MM.1S (cell line): ENCODE data around the gene CCL26.

Experiments used
- DNase-seq: peaks from one replicate; pipeline ENCODE4 v3.0.0-alpha.2; 2015
- H2AFZ ChIP-seq: fragments of 300-600 bp; sonication (generic); 2 replicates; pipeline ENCODE4 v1.6.0; 2016; ENCODE audit warnings: antibody characterized with exemption, low read length
- H3F3A ChIP-seq: fragments of 300-600 bp; sonication (generic); 2 replicates; pipeline ENCODE4 v1.6.1; 2016; ENCODE audit warnings: mild to moderate bottlenecking, antibody characterized with exemption, low read length, moderate library complexity, mixed read lengths; ENCODE audit not compliant: insufficient read depth
- H3K27ac ChIP-seq: fragments of 300-600 bp; sonication (generic); 2 replicates; pipeline ENCODE4 v1.5.1; 2016; ENCODE audit warnings: mild to moderate bottlenecking, low read length
- H3K27me3 ChIP-seq: fragments of 300-600 bp; sonication (generic); replicated peaks from 2 replicates; pipeline ENCODE4 v1.6.0; 2016; ENCODE audit warnings: low read length; ENCODE audit not compliant: insufficient read depth
- H3K36me3 ChIP-seq: fragments of 300-600 bp; sonication (generic); replicated peaks from 2 replicates; pipeline ENCODE4 v1.6.1; 2016; ENCODE audit warnings: mild to moderate bottlenecking, low read length, mixed read lengths; ENCODE audit not compliant: insufficient read depth
- H3K4me1 ChIP-seq: fragments of 300-600 bp; sonication (generic); 2 replicates; pipeline ENCODE4 v1.6.1; 2016; ENCODE audit warnings: low read length, mixed read lengths
- H3K4me2 ChIP-seq: fragments of 300-600 bp; sonication (generic); 2 replicates; pipeline ENCODE4 v1.6.0; 2016; ENCODE audit warnings: low read depth, low read length
- H3K4me3 ChIP-seq: fragments of 300-600 bp; sonication (generic); 2 replicates; pipeline ENCODE4 v1.5.1; 2016; ENCODE audit warnings: low read length, mixed read lengths
- H3K79me2 ChIP-seq: fragments of 300-600 bp; sonication (generic); 2 replicates; pipeline ENCODE4 v1.6.1; 2016; ENCODE audit warnings: mixed run types, low read length, mixed read lengths
- H3K9ac ChIP-seq: fragments of 300-600 bp; sonication (generic); 2 replicates; pipeline ENCODE4 v1.6.1; 2016; ENCODE audit warnings: low read length, mixed read lengths
- H3K9me2 ChIP-seq: fragments of 300-600 bp; sonication (generic); replicated peaks from 2 replicates; pipeline ENCODE4 v1.6.1; 2016; ENCODE audit warnings: mild to moderate bottlenecking, low read length, mixed read lengths; ENCODE audit not compliant: insufficient read depth
- H3K9me3 ChIP-seq: fragments of 300-600 bp; sonication (generic); replicated peaks from 2 replicates; pipeline ENCODE4 v1.6.1; 2016; ENCODE audit warnings: mild to moderate bottlenecking, low read length, mixed read lengths; ENCODE audit not compliant: insufficient read depth
- H4K20me1 ChIP-seq: fragments of 300-600 bp; sonication (generic); 2 replicates; pipeline ENCODE4 v1.6.1; 2016; ENCODE audit warnings: mild to moderate bottlenecking, low read length, moderate library complexity, mixed read lengths; ENCODE audit not compliant: insufficient read depth
- CTCF ChIP-seq: fragments of 300-600 bp; sonication (generic); IDR thresholded peaks from 2 replicates; pipeline ENCODE4 v1.5.1; 2016; ENCODE audit warnings: antibody characterized with exemption, low read length, mixed read lengths
- EZH2 ChIP-seq: fragments of 300-600 bp; sonication (generic); optimal IDR thresholded peaks from 2 replicates; pipeline ENCODE3; 2017; ENCODE audit warnings: low read depth, mild to moderate bottlenecking, antibody characterized with exemption, low read length, mixed read lengths
- EZH2phosphoT487 ChIP-seq: fragments of 300-600 bp; sonication (generic); IDR thresholded peaks from 2 replicates; pipeline ENCODE4 v1.6.1; 2018; ENCODE audit warnings: antibody characterized with exemption, low read length

The CCL26 gene

GRCh38 chr7:75814407-75814947 lies 42.5 kb upstream of the CCL26 start:
- H3K79me2 ChIP-seq, result no peaks in the 10 kb centered on the region
- TF ChIP-seq CTCF, result no peak
- no peak for TF ChIP-seq EZH2
- TF ChIP-seq EZH2phosphoT487, result no peak
- H3K4me3 ChIP-seq, result no peak overlapping the region
- H3K9me3 ChIP-seq, result no peaks in the 10 kb centered on the region
- no peaks in the 10 kb centered on the region for H3F3A ChIP-seq
- no peaks in the 10 kb centered on the region for H3K9me2 ChIP-seq
- H4K20me1 ChIP-seq, result no peaks in the 10 kb centered on the region
- no peak overlapping the region for H2AFZ ChIP-seq
- H3K27me3 ChIP-seq, result no peaks in the 10 kb centered on the region
- H3K36me3 ChIP-seq, result no peaks in the 10 kb centered on the region
- H3K27ac ChIP-seq, result no peak overlapping the region
- no peak overlapping the region for H3K9ac ChIP-seq
- no peak overlapping the region for H3K4me2 ChIP-seq
- no peak for DNase-seq
- H3K4me1 ChIP-seq, result no peaks in the 10 kb centered on the region

- no peaks in the 10 kb centered on the region for H3K9me2 ChIP-seq
- no peak within 1 kb of the TSS for H3K4me3 ChIP-seq
- H3K27ac ChIP-seq, result no peak within 1 kb of the TSS
- H3K9ac ChIP-seq, result no peak within 1 kb of the TSS
- DNase-seq, result no peak
- no peak within 1 kb of the TSS for H2AFZ ChIP-seq
- no peak within 1 kb of the TSS for H3K4me2 ChIP-seq
- no peaks in the 10 kb centered on the region for H3K4me1 ChIP-seq
- no peaks in the 10 kb centered on the region for H3K9me3 ChIP-seq
- H3K79me2 ChIP-seq, result no peaks in the 10 kb centered on the region
- no peaks in the 10 kb centered on the region for H4K20me1 ChIP-seq
- H3F3A ChIP-seq, result no peaks in the 10 kb centered on the region
- no peaks in the 10 kb centered on the region for H3K27me3 ChIP-seq
- TF ChIP-seq EZH2phosphoT487 (no peak), EZH2 (no peak), CTCF (no peak)
- H3K36me3 ChIP-seq, result no peaks in the 10 kb centered on the region
Measured at GRCh38 chr7:75813781-75814236, 41.8 kb upstream of the CCL26 start, which contains the start of gene CCL24. TSS of gene CCL24 (minus strand) at chr7:75813806. CDS start at chr7:75813715, 91 bp downstream.

- no peak for DNase-seq
- no peaks in the 10 kb centered on the region for H3F3A ChIP-seq
Measured at GRCh38 chr7:75813084-75813483, 41.1 kb upstream of the CCL26 start.

More at GRCh38 chr7:75813084-75813483, 41.1 kb upstream of the CCL26 start:
- Histone ChIP-seq H3K79me2 (no peaks in the 10 kb centered on the region), H3K27me3 (no peaks in the 10 kb centered on the region), H3K9me3 (no peaks in the 10 kb centered on the region), H3K9ac (no peak overlapping the region), H3K9me2 (no peaks in the 10 kb centered on the region), H3K27ac (no peak overlapping the region), H3K4me3 (no peak overlapping the region), H2AFZ (no peak overlapping the region), H3K4me2 (no peak overlapping the region), H3K4me1 (no peaks in the 10 kb centered on the region), H3K36me3 (no peaks in the 10 kb centered on the region), H4K20me1 (no peaks in the 10 kb centered on the region)
- TF ChIP-seq EZH2 (no peak), CTCF (no peak), EZH2phosphoT487 (no peak)
